Erythroblast (primary cell): ENCODE results near the gene AUTS2.

Experiments used
- GATA1 ChIP-seq: IDR thresholded peaks from 2 replicates; pipeline ENCODE4 v1.6.1; 2011; ENCODE audit warnings: low read depth, mild to moderate bottlenecking, control low read depth, low read length, moderate library complexity
- POLR2A ChIP-seq: IDR thresholded peaks from 2 replicates; pipeline ENCODE4 v1.6.1; 2011; ENCODE audit warnings: mild to moderate bottlenecking, low read length

DNA sequence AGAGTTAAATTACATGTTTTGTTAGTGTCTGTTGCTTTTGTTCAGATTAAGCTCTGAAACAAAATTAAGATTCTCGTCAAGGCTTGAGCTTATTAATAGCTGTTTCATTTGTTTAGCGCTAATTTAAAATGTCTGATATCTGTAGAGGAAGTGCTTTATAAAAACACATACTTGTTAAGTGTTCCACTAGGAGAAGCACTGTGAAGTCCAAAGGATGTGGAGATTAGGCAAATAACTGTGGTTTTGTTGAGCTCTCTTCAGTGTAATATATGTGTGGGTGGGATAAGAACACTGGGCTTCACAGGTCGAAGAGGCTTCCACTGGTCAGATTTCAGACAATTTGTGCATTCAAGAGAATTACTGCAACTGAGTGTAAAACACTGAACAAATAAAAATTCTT is 242.0 kb downstream of the AUTS2 start:
- TF ChIP-seq POLR2A (no peak), GATA1 (no peak)
